Esophagus (tissue), 2 donors: Measurements from ENCODE around the gene PDZRN3. TPM values are rescaled to one million over a fixed set of nuclear protein-coding genes. Genes with fewer than 3 reads are reported as not detected.
"Not testable (repeated sequence)": the region's sequence is repeated elsewhere in the genome, so short reads cannot be mapped to it uniquely, and the experiment has no call there.

Source experiments
- H3K27ac ChIP-seq, 2 donors: one replicate each; pipeline ENCODE4 v1.5.1; 2013; ENCODE audit warnings: low read depth in 2 of 2, mild to moderate bottlenecking in 2 of 2, inconsistent platforms in 1 of 2, low read length in 1 of 2, moderate library complexity in 1 of 2
- H3K27me3 ChIP-seq, 2 donors: one replicate each; pipeline ENCODE4 v1.6.1; 2013; ENCODE audit warnings: low read length in 2 of 2, control low read depth in 1 of 2, mild to moderate bottlenecking in 1 of 2; ENCODE audit not compliant: insufficient read depth in 2 of 2, control insufficient read depth in 1 of 2
- H3K36me3 ChIP-seq, 2 donors: one replicate each; pipeline ENCODE4 v1.6.1; 2013; ENCODE audit warnings: low read length in 1 of 2; ENCODE audit not compliant: control insufficient read depth in 2 of 2, insufficient read depth in 2 of 2
- H3K4me1 ChIP-seq, 2 donors: one replicate each; pipeline ENCODE4 v1.6.1; 2013; ENCODE audit warnings: low read length in 1 of 2; ENCODE audit not compliant: control insufficient read depth in 2 of 2, insufficient read depth in 2 of 2
- H3K4me3 ChIP-seq, 2 donors: one replicate each; pipeline ENCODE4 v1.5.1; 2013; ENCODE audit warnings: low read length in 2 of 2, mild to moderate bottlenecking in 2 of 2, low read depth in 1 of 2, moderate library complexity in 1 of 2
- H3K9me3 ChIP-seq, 2 donors: one replicate each; pipeline ENCODE4 v1.6.1; 2013; ENCODE audit warnings: mild to moderate bottlenecking in 2 of 2, low read depth in 1 of 2, low read length in 1 of 2, moderate library complexity in 1 of 2; ENCODE audit not compliant: control insufficient read depth in 2 of 2, insufficient read depth in 1 of 2
- WGBS, 2 donors: extraction: QIAGEN DNeasy Blood & Tissue Kit; methylation state at CpG; one replicate each; pipeline ENCODE4 v1.1.7; 2013; 5-methylcytosine and 5-hydroxymethylcytosine counted together
- polyA plus RNA-seq, 2 donors: library from polyadenylated mRNA; stranded (reverse); fragments of 200-250 nt; gene quantifications; one replicate each; pipeline ENCODE4 v1.2.3, GENCODE V29; 2013
- donor health status: healthy with polysubstance abuse.
- donor health status: Bipolar disorder and iron deficiency.

The PDZRN3 gene
- polyA plus RNA-seq, 2 donors, result 13.9 to 17.2 TPM

GRCh38 chr3:73467211-73467610 lies 157.5 kb downstream of the PDZRN3 start:
- no peaks in the 10 kb centered on the region for H3K9me3 ChIP-seq
- H3K4me1 ChIP-seq, result no peaks in the 10 kb centered on the region
- WGBS, 2 donors, result 70 to 79% methylated on average over 3 of the region's 3 CpGs
- no peak overlapping the region for H3K27ac ChIP-seq
- H3K36me3 ChIP-seq, result no peaks in the 10 kb centered on the region
- no peak overlapping the region for H3K4me3 ChIP-seq
- H3K27me3 ChIP-seq, result no peaks in the 10 kb centered on the region

- Histone ChIP-seq H3K36me3 (no peaks in the 10 kb centered on the region), H3K9me3 (no peaks in the 10 kb centered on the region), H3K4me1 (no peaks in the 10 kb centered on the region), H3K27ac (no peak overlapping the region), H3K27me3 (no peaks in the 10 kb centered on the region), H3K4me3 (no peak overlapping the region)
- WGBS, 2 donors, result 77 to 84% methylated on average over 2 of the region's 2 CpGs
These were observed 158.8 kb downstream of the PDZRN3 start for GRCh38 chr3:73465926-73466325.

GRCh38 chr3:73464126-73464525 lies 160.6 kb downstream of the PDZRN3 start:
- H3K4me3 ChIP-seq, H3K27me3 ChIP-seq, H3K27ac ChIP-seq, H3K4me1 ChIP-seq, H3K9me3 ChIP-seq, H3K36me3 ChIP-seq: not testable (repeated sequence)
- 84 to 85% methylated on average over 5 of the region's 5 CpGs for WGBS, 2 donors

GRCh38 chr3:73461547-73461946 lies 163.2 kb downstream of the PDZRN3 start:
- Histone ChIP-seq H3K9me3 (no peaks in the 10 kb centered on the region), H3K4me3 (no peak overlapping the region), H3K27me3 (no peaks in the 10 kb centered on the region), H3K36me3 (no peaks in the 10 kb centered on the region), H3K27ac (no peak overlapping the region), H3K4me1 (no peaks in the 10 kb centered on the region)
- 75 to 76% methylated on average over 4 of the region's 4 CpGs for WGBS, 2 donors

- Histone ChIP-seq H3K36me3 (no peaks in the 10 kb centered on the region), H3K27me3 (no peaks in the 10 kb centered on the region), H3K4me1 (no peaks in the 10 kb centered on the region), H3K4me3 (no peak overlapping the region), H3K27ac (no peak overlapping the region), H3K9me3 (no peaks in the 10 kb centered on the region)
- WGBS, 2 donors, result 83 to 95% methylated on average over 2 of the region's 2 CpGs
These were observed 165.0 kb downstream of the PDZRN3 start for GRCh38 chr3:73459711-73460110.

- 38 to 59% methylated on average over 4 of the region's 4 CpGs for WGBS, 2 donors
- Histone ChIP-seq H3K27me3 (no peaks in the 10 kb centered on the region), H3K36me3 (no peaks in the 10 kb centered on the region), H3K4me3 (no peak overlapping the region), H3K9me3 (no peaks in the 10 kb centered on the region), H3K27ac (no peak overlapping the region), H3K4me1 (peaks cover 0 to 2% of the 10 kb centered on the region in 2 donors)
These were observed 171.1 kb downstream of the PDZRN3 start for GRCh38 chr3:73453666-73454065.

- WGBS, 2 donors, result 73 to 82% methylated on average over 3 of the region's 3 CpGs
- no peaks in the 10 kb centered on the region for H3K36me3 ChIP-seq
- peaks cover 0 to 2% of the 10 kb centered on the region in 2 donors for H3K4me1 ChIP-seq
- no peaks in the 10 kb centered on the region for H3K9me3 ChIP-seq
- no peaks in the 10 kb centered on the region for H3K27me3 ChIP-seq
- no peak overlapping the region for H3K4me3 ChIP-seq
- H3K27ac ChIP-seq, result no peak overlapping the region
These were observed 172.0 kb downstream of the PDZRN3 start for GRCh38 chr3:73452729-73453128.

- Histone ChIP-seq H3K9me3 (no peaks in the 10 kb centered on the region), H3K27ac (no peak overlapping the region), H3K4me3 (no peak overlapping the region), H3K27me3 (no peaks in the 10 kb centered on the region), H3K4me1 (peaks cover 0 to 2% of the 10 kb centered on the region in 2 donors), H3K36me3 (no peaks in the 10 kb centered on the region)
- 43 to 46% methylated on average over 3 of the region's 3 CpGs for WGBS, 2 donors
These were observed 173.3 kb downstream of the PDZRN3 start for GRCh38 chr3:73451301-73451944.

GRCh38 chr3:73449774-73450173 lies 175.0 kb downstream of the PDZRN3 start:
- peaks cover 0 to 2% of the 10 kb centered on the region in 2 donors for H3K4me1 ChIP-seq
- H3K27me3 ChIP-seq, result no peaks in the 10 kb centered on the region
- 66 to 70% methylated on average over 4 of the region's 4 CpGs for WGBS, 2 donors
- H3K27ac ChIP-seq, result no peak overlapping the region
- H3K4me3 ChIP-seq, result no peak overlapping the region
- no peaks in the 10 kb centered on the region for H3K9me3 ChIP-seq
- H3K36me3 ChIP-seq, result no peaks in the 10 kb centered on the region

- Histone ChIP-seq H3K4me1 (peaks cover 0 to 2% of the 10 kb centered on the region in 2 donors), H3K27ac (no peak overlapping the region), H3K9me3 (no peaks in the 10 kb centered on the region), H3K36me3 (no peaks in the 10 kb centered on the region), H3K27me3 (no peaks in the 10 kb centered on the region), H3K4me3 (no peak overlapping the region)
- WGBS, 2 donors, result 73 to 81% methylated on average over 4 of the region's 4 CpGs
These were observed 175.9 kb downstream of the PDZRN3 start for GRCh38 chr3:73448761-73449301.
